H1 (cell line): ENCODE results near the gene IL37. TPM values are rescaled to one million over a fixed set of nuclear protein-coding genes. Genes with fewer than 3 reads are reported as not detected.

ENCODE experiments used
- BACH1 ChIP-seq: IDR thresholded peaks from 2 replicates; pipeline ENCODE4 v1.6.1; 2012; ENCODE audit warnings: low read length, improper control_type of control experiment
- GABPA ChIP-seq: IDR thresholded peaks from 2 replicates; pipeline ENCODE4 v1.6.1; 2011; ENCODE audit warnings: mild to moderate bottlenecking, low read length, moderate library complexity, borderline replicate concordance; ENCODE audit not compliant: insufficient read depth
- JUND ChIP-seq: IDR thresholded peaks from 2 replicates; pipeline ENCODE4 v1.6.1; 2011; ENCODE audit warnings: mild to moderate bottlenecking, improper control_type of control experiment, low read length
- KDM1A ChIP-seq: fragments of 200-600, 300-600 bp; sonication (generic); IDR thresholded peaks from 2 replicates; pipeline ENCODE4 v1.7.1; 2016; ENCODE audit warnings: mild to moderate bottlenecking, low read length, borderline replicate concordance
- KDM5A ChIP-seq: fragments of 200-600 bp; IDR thresholded peaks from 2 replicates; pipeline ENCODE4 v1.7.1; 2012; ENCODE audit warnings: mild to moderate bottlenecking, low read length, inconsistent platforms, mixed read lengths
- RBBP5 ChIP-seq: IDR thresholded peaks from 2 replicates; pipeline ENCODE4 v1.7.1; 2012; ENCODE audit warnings: low read depth, mild to moderate bottlenecking, inconsistent platforms, low read length, moderate library complexity, borderline replicate concordance
- RNF2 ChIP-seq: fragments of 200-900, 300-1000 bp; sonication (generic); IDR thresholded peaks from 2 replicates; pipeline ENCODE4 v1.7.1; 2016; ENCODE audit warnings: borderline replicate concordance, low read depth, mild to moderate bottlenecking, antibody characterized with exemption, low read length; ENCODE audit not compliant: poor library complexity, severe bottlenecking; ENCODE audit errors: missing control alignments
- polyA plus RNA-seq, 7 experiments: library from polyadenylated mRNA; depleted of rRNA in 3 of 7; stranded (reverse) in 5 of 7; unstranded in 2 of 7; fragments of >200 nt in 5 of 7; fragments of 200-250 nt in 2 of 7; gene quantifications; 1 replicate in 5 of 7; 2 replicates in 1 of 7; 4 replicates in 1 of 7; pipeline versions ENCODE4 v1.2.1 to v1.2.3, GENCODE V29; 2011 to 2013; ENCODE audit warnings: missing spikeins in 2 of 7, mixed read lengths in 2 of 7
- total RNA-seq: library from RNA; stranded (reverse); fragmentation: NEBNext Ultra II Directional; extraction: Animal tissue kit (Norgen Biotek cat#: 25700); gene quantifications from 2 replicates; pipeline ENCODE4 v1.2.1, GENCODE V29; 2021
- TF ChIP-seq, protein P1 (sequence below): IDR thresholded peaks from 2 replicates; pipeline ENCODE4 v1.6.1; 2011; ENCODE audit warnings: low read length, improper control_type of control experiment

The IL37 gene
- total and polyA plus RNA-seq, 2 of the 8 experiments (the other 6 are each of a cell fraction or from before 2014, with no cell fraction given), result 0.18 TPM; not detected in 1

DNA sequence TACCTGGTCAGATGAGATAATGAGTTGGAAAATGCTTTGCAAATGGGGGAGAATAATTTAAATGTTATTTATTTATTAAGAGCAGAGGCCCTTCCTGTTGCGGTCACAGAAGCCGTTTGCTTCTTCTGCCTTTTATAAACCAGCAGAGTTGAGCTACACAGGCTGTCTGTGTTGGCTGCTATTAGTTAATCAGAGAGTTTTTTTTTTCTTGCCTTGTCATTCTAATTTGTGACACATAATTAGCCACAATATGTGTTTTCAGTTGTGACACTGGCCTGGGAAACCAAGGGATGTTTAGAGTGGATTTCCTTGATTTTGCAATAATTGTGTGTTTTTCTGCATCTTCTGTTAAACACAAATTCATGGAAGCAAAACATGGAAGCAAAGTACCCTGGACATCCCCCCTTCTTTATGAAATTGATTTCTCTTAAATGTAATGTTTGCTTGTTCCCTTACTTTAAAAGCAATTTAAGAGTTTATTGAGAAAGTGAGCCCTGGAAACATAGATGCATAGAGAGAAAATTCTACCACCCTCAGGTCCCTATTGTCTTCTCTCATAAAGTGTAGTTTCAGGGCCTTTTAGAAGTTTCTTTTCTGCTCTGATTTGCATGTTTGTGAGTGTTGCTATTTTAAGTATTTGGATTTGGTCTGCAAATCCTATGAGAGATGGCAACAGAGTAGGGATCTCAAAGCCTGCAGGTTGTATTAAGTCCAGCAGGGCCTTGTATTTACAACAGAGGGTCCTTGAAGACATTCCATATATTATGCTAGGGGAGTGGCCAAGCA, 22.8 kb upstream of the IL37 start (continued):
- no peak for TF ChIP-seq KDM1A
- no peak for TF ChIP-seq RBBP5
- no peak for TF ChIP-seq JUND
- TF ChIP-seq, protein P1, sequence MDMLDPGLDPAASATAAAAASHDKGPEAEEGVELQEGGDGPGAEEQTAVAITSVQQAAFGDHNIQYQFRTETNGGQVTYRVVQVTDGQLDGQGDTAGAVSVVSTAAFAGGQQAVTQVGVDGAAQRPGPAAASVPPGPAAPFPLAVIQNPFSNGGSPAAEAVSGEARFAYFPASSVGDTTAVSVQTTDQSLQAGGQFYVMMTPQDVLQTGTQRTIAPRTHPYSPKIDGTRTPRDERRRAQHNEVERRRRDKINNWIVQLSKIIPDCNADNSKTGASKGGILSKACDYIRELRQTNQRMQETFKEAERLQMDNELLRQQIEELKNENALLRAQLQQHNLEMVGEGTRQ, result no peak
- TF ChIP-seq BACH1, result no peak
- TF ChIP-seq KDM5A, result no peak
- TF ChIP-seq GABPA, result no peak
- no peak for TF ChIP-seq RNF2
